GM12892 (cell line): Measurements from ENCODE around the gene SIK3.

Experiments used
- POLR2A ChIP-seq: IDR thresholded peaks from 2 replicates; pipeline ENCODE4 v1.6.1; 2011; ENCODE audit warnings: low read depth, low read length, control low read depth
- POLR2AphosphoS5 ChIP-seq: IDR thresholded peaks from 2 replicates; pipeline ENCODE4 v1.6.1; 2011; ENCODE audit warnings: low read depth, low read length, control low read depth

- TF ChIP-seq POLR2A (no peak), POLR2AphosphoS5 (no peak)
Observed at GRCh38 chr11:116964269-116964668, 134.0 kb downstream of the SIK3 start.
